ENCODE data around the gene CACNA1F.

CACNA1F gene

DNA sequence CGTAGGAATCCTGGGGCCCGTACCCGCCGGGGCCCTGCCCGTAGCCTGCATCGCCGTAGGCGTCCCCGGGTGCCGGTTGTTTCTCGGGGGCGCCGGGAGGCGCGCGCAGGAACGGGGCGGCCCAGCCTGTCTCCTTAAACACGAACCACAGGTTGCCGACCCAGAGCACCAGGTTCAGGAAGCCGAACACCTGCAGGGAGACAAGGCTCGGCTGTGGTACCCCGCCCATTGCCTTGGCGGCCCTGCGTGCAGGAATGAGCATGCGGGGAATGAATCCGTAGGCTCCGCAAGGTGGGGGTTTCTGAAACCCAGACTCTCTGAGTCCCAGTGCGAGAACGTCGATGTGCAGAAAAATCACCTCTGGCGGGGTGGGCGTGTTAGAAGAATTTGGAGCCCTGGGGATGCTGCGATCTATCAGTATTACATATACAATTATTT, 41.5 kb downstream of the CACNA1F start:
- DNase-seq (ENCODE audit: low read depth) = no peak

DNA sequence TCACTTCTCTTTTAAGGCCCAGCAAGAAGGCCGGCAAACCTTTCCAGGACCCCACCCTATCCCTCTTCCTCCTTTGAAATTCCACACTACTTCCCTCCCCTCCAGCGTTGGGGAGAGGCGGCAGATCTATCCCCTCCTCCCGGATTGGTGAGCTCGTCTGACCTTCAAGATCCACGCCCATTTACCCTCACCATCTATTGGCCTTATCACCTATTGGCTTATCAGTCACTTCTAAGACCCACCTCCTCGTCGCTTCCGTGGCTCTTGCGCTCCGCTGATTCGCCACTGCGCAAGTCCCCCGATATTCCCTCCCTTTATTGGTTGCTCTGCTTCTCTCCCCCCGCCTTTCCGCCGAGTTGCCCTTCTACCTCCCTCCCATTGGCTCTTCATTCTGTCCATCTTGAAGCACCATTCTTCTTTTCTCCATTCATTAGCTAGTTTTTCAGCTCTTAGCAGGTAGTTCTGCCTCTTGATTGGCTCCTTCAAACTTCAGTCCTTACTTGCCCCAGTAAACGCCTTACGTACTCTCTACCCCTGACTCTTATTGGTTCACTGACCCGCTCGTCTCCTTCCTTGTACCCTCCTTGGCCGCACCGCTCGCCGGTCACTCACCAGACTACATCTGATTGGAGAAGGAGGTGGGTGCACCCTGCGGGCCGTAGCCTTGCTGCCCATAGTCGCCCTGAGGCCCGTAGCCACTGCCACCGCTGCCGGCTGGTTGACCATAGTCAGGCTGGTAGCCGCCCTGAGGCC, 42.1 kb downstream of the CACNA1F start:
- TF ChIP-seq, protein P1, sequence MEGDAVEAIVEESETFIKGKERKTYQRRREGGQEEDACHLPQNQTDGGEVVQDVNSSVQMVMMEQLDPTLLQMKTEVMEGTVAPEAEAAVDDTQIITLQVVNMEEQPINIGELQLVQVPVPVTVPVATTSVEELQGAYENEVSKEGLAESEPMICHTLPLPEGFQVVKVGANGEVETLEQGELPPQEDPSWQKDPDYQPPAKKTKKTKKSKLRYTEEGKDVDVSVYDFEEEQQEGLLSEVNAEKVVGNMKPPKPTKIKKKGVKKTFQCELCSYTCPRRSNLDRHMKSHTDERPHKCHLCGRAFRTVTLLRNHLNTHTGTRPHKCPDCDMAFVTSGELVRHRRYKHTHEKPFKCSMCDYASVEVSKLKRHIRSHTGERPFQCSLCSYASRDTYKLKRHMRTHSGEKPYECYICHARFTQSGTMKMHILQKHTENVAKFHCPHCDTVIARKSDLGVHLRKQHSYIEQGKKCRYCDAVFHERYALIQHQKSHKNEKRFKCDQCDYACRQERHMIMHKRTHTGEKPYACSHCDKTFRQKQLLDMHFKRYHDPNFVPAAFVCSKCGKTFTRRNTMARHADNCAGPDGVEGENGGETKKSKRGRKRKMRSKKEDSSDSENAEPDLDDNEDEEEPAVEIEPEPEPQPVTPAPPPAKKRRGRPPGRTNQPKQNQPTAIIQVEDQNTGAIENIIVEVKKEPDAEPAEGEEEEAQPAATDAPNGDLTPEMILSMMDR (conservative IDR thresholded peaks at IDR 0.05; ENCODE audit: low read length) = no peak
- DNase-seq (ENCODE audit: low read depth) = peak; percentile 100
- peak overlapping the region; percentile 72 for H3K4me3 ChIP-seq (ENCODE audit: low read length)

More for the DNA sequence above, 41.5 kb downstream of the CACNA1F start:
- TF ChIP-seq, protein P1 (conservative IDR thresholded peaks at IDR 0.05; ENCODE audit: low read length) = no peak
- H3K4me3 ChIP-seq (ENCODE audit: low read length) = peak overlapping the region; percentile 72

DNA sequence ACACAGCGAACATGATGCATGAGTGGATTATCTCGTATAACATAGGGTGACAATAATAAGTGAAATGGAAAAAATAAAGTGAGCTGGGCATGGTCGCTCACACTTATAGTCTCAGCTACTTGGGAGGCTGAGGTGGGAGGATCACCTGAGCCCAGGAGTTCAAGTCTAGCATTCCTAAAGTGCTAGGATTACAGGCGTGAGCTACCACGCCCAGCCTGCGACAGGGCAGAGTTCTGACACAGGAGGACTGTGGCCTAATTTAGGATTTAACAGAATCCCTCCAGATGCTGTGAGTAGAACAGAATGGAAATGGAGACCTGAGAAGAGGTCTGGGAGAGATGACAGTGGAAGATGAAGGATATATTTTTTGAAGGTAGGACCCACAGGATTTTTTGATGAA, 43.5 kb downstream of the CACNA1F start:
- DNase-seq (ENCODE audit: low read depth) = no peak
- H3K4me3 ChIP-seq (ENCODE audit: low read length) = peak overlapping the region; percentile 55
- TF ChIP-seq, protein P1 (conservative IDR thresholded peaks at IDR 0.05; ENCODE audit: low read length) = no peak

DNA sequence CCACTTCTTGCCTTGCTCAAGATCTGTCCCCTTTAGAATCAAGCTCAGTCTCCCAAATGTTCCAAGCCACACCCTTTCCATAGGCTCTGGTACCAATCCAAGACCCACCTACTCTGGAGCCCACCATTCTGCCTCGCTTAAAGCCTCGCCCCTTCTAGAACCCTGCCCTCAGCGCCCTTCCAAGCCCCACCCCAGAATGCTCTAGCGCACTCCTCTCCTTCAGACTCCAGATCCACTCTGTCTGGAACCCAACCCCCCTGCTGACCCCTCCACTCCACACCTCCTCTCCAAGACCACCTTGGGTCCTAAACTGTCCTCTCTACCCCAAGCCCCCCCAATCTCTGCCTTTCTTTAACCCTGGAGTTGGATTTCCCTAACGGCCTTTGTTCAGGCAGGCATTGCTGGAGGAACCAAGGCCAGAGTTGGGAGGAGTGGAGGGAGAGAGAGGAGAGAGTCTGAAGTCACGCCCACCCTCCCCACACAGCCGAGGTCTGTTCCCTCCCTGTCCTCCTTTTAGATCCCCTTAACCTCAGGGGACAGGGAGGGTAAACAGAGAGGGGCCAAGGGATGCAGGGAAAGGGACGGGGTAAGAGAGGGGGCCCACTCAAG, 44.6 kb downstream of the CACNA1F start:
- no peak for DNase-seq (ENCODE audit: low read depth)
- TF ChIP-seq, protein P1 (conservative IDR thresholded peaks at IDR 0.05; ENCODE audit: low read length) = no peak
- no peak overlapping the region for H3K4me3 ChIP-seq (ENCODE audit: low read length)

DNA sequence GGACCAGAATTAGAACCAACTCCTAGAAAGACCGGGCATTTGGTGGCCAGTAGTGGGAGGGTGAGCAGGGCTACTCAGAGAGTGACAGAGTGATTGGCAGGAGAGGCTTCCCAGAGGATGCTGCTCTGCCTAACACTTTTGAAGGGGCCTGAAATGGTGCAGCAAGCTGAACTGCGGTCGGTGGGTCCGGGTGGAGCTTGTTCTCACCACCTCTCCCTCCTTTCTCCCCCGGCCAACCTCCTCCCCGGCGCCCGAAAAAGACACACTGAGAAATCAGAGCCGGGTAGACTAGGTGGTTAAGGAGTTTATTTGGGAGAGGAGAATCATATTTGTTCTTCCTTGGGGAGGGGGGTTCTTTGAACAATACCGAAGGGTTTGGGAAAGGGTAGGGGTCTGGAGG, 45.6 kb downstream of the CACNA1F start:
- TF ChIP-seq, protein P1 (conservative IDR thresholded peaks at IDR 0.05; ENCODE audit: low read length) = no peak
- no peak for DNase-seq (ENCODE audit: low read depth)
- H3K4me3 ChIP-seq (ENCODE audit: low read length) = no peak overlapping the region

DNA sequence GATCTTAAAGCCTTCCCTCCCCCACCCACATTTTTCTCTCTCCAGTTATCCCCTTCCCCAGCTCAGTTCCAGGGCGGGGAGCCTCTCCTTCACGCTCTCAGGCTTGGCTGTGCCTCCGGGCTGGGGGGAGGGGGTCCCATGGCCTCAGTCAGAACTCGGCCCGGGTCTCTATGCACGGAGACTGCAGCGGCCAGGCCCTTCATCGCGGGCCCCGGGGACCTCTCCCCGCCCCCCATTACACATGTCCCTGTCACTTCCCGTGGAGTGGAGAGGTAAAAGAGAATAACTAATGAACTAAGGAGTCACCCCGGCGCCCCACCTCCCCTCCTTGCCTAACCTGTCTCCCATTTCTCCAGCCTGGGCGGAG, 46.1 kb downstream of the CACNA1F start:
- DNase-seq (ENCODE audit: low read depth) = no peak
- H3K4me3 ChIP-seq (ENCODE audit: low read length) = no peak overlapping the region
- TF ChIP-seq, protein P1 (conservative IDR thresholded peaks at IDR 0.05; ENCODE audit: low read length) = no peak
